GM23248 (cell line): ENCODE results near the gene KIF20B.

Experiments
- EZH2 ChIP-seq: fragments of 200-600 bp; sonication (generic); IDR thresholded peaks from 2 replicates; pipeline ENCODE4 v1.6.1; 2018; ENCODE audit warnings: antibody characterized with exemption, mild to moderate bottlenecking; ENCODE audit not compliant: insufficient read depth, poor library complexity, severe bottlenecking
- EZH2phosphoT487 ChIP-seq: fragments of 200-600 bp; sonication (generic); IDR thresholded peaks from 2 replicates; pipeline ENCODE4 v1.6.1; 2018; ENCODE audit warnings: antibody characterized with exemption, moderate library complexity, mild to moderate bottlenecking, low read depth; ENCODE audit not compliant: insufficient read depth

- TF ChIP-seq EZH2 (no peak), EZH2phosphoT487 (no peak)
Measured at GRCh38 chr10:89700923-89701241, 508 bp upstream of the KIF20B start.
